HT-29 (cell line): ENCODE results near the gene PSMA3. TPM values are rescaled to one million over a fixed set of nuclear protein-coding genes. Genes with fewer than 3 reads are reported as not detected.

Source experiments
- DNase-seq: peaks from one replicate; pipeline ENCODE4 v3.0.0-alpha.2; 2015; ENCODE audit warnings: low spot score
- small RNA-seq: library from RNA; depleted of rRNA; stranded (forward); fragments of <200 nt; gene quantifications from one replicate; pipeline ENCODE3, GENCODE V24; 2014
- total RNA-seq: library from RNA; depleted of rRNA; stranded (reverse); fragments of >200 nt; shearing (Covaris generic); gene quantifications from 2 replicates; pipeline ENCODE4 v1.2.3, GENCODE V29; 2014; rRNA removed

Gene PSMA3
- total RNA-seq, 1 experiment from 2014 or later, result 104 TPM

DNA sequence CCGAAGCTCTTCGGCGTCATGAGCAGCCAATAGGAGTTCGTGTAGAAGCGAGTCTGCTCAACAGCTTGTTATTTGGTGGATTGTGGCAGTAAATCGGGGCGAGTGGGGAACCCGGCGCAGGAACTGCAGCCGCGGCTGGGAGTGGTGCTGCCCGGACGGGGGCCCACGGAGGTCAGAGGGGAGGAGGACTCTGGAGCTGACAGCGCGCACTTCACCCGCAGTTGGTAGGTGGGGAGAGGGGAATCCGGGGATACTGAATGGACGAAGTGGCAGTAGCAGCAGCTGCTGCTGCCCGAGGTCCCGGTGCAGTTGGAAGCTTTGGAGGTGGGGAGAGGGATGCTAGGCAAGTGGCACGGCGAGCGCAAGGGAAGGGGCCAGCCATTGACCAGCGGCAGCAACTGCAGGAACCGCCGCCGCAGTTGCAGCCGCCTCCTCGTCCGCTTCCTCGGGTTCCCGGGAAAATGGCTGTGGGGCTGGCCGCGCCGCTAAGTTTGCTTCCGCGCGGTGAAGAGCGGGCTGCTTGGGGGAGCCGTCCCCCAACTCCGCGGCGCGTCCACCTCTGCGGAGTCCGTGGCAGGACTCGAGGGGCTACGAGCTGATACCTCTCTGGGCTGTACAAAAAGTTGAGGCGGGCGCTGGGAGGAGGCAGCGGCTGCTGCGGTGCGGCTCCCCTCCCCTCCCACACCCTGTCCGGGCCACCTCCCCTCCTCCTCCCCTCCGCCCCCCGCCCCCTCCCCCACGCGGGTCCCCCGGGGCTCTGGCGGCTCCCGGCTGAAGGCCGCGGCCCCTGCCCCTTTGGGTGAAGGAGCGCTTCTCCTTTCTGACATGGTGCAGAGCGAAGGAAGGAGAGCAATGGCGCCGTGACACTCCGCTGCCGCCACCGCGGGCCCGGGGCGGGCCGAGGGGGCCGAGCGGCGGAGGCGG lies 54.1 kb downstream of the PSMA3 start, which contains the start of gene ARID4A:
ARID4A (plus strand) TSS at position 79 of the 924 bp plus-strand sequence. CDS start 1,300 bp downstream, outside the sequence.
- no peak for DNase-seq

DNA sequence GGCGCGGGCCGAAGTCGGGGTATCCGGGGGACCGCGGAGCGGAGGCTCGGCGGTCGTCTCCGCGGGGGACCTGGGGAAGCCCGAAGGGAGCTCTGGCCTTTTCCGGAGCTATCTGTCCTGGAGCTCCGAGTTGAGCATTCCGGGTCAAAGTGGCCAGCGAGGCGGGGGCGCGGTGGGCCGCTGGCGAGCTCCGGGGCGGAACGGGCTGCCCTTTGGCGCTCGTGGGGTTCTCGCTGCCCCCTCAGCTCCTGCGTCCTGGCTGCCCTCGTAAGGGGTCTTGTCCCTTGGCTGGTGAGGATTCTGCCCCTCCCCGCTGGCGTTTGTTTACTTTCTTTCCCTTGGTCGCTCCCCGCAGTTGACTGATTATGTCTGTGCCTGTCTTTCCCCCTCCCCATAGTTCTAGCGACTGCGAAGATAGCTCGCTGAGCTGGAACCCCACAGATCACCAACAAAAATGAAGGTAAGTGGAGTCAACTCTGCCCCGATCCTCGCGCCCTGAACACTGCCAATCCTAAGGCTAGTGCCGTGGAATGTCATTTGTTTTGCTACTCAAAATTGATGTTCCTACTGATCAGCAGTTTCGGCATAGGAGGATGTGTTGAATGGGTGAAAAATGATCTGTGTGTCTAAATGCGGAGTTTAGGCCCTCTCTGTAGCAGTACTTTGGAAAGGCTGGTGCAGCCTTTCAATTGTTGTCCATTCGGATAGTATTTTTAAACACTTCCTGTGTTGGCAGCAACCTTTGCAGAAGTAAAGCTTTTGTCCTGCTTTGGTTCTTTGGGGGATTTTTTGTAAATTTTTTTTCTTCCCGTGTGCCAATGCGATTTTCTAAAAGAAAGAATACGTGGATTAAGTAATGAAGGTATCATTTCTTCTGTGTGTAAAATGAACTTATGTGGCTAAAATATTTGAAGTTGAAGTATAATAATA lies 55.0 kb downstream of the PSMA3 start:
- peak; percentile 13 for DNase-seq

DNA sequence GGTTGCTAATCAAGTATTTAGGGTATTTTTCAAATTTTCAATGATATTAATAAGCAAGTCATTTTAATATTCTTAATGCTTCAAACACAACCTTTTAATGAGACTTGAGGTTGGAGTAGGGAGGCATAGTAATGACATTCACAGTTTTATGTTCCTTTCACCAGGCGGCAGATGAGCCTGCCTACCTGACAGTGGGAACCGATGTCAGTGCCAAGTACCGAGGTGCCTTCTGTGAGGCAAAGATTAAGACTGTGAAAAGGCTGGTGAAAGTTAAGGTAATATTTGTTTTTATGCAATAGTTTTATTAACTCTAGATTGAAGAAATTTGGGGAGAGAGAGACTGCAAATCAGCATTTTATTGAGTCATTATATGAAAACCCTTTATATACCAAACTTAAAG lies 56.8 kb downstream of the PSMA3 start:
- DNase-seq, result no peak

- no peak for DNase-seq
Measured at GRCh38 chr14:58305730-58306129, 61.1 kb downstream of the PSMA3 start.

- no peak for DNase-seq
Measured at GRCh38 chr14:58307597-58308316, 63.1 kb downstream of the PSMA3 start.

- DNase-seq, result no peak
Measured at GRCh38 chr14:58309086-58309485, 64.4 kb downstream of the PSMA3 start.

DNA sequence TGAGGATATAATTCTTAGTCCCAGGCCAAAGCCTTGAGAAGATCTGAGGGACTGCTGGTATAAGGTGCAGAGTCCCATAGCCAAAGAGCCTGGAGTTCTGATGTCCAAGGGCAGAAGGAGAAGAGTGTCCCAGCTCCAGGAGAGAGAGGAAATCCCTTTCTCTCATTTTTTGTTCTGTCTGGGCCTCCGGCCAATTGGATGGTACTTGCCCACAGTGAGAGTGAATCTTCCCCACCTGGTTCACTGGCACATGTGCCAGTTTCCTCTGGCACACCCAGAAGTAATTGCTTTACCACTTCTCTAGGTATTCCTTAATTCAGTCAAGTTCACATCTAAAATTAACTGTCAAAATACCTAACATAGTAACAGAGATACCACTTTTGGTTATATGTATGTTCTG lies 69.1 kb downstream of the PSMA3 start:
- DNase-seq, result no peak

GRCh38 chr14:58315606-58316005 lies 71.0 kb downstream of the PSMA3 start:
- no peak for DNase-seq

Small RNA genes lying within 50 kb of the gene (small RNA-seq; reads per million reads assigned to genes)
- gene RNU6-341P, result not detected

Other genes starting within 250 kb of the PSMA3 start
- not detected in 2 replicates for gene ARMH4, start 92.6 kb upstream of the PSMA3 start, total RNA-seq
- 10.9 and 16.7 TPM in 2 replicates for gene ACTR10, start 44.7 kb upstream of the PSMA3 start, total RNA-seq
- 2.9 and 4.7 TPM in 2 replicates for gene ARID4A, start 53.7 kb downstream of the PSMA3 start, total RNA-seq
- gene TOMM20L, start 151.1 kb downstream of the PSMA3 start, total RNA-seq, result not detected in 2 replicates
- gene TIMM9, start 182.7 kb downstream of the PSMA3 start, total RNA-seq, result 9.5 and 11.8 TPM in 2 replicates
- 5.0 TPM in 2 replicates for gene KIAA0586, start 182.9 kb downstream of the PSMA3 start, total RNA-seq